ENCODE data around the gene LRRC7. TPM values are rescaled to one million over a fixed set of nuclear protein-coding genes. Genes with fewer than 3 reads are reported as not detected.

The LRRC7 gene
- polyA plus RNA-seq, 1 donor from 2014 or later = 141 TPM

DNA sequence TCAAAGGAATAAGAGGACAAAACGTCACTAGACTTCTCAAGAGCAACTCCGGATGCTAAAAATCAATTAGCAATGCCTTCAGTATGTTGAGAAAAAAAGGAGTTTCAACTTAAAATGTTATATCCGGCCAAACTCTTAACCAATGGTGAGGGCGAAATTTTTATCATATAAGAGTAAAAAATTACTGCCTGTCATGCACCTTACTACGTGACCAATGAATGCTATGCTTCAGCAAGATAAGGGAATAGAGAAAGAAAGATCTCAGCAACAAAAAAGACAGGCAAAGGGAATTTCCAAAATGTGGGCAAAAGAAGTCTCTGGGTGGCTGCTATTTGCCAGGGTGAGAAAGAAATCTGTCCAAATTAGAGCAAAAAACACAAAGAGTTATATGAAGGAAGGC is 47.4 kb upstream of the LRRC7 start:
- no peaks in the 10 kb centered on the region for H3K9me2 ChIP-seq (ENCODE audit: insufficient read depth, low read length)
- no peak overlapping the region for H3K4me3 ChIP-seq (ENCODE audit: low read length)
- H3K9ac ChIP-seq (ENCODE audit: low read length) = no peak overlapping the region
- H3K27me3 ChIP-seq (ENCODE audit: insufficient read depth, low read depth, low read length) = no peaks in the 10 kb centered on the region
- no peak overlapping the region for H2AFZ ChIP-seq (ENCODE audit: low read depth, low read length)
- no peak overlapping the region for H3K27ac ChIP-seq (ENCODE audit: low read length)
- H3K4me2 ChIP-seq (ENCODE audit: low read length) = no peak overlapping the region
- H3F3A ChIP-seq (ENCODE audit: insufficient read depth, low read length, poor library complexity, severe bottlenecking) = no peaks in the 10 kb centered on the region
- no peak for TF ChIP-seq TAF1 (IDR thresholded peaks at IDR 0.05; ENCODE audit: low read depth)
- TF ChIP-seq MXI1 (conservative IDR thresholded peaks at IDR 0.05; ENCODE audit: poor library complexity, severe bottlenecking) = no peak
- no peak for TF ChIP-seq EP300 (conservative IDR thresholded peaks at IDR 0.05; ENCODE audit: poor library complexity, severe bottlenecking)
- no peak for TF ChIP-seq SMC3 (conservative IDR thresholded peaks at IDR 0.05; ENCODE audit: poor library complexity)
- TF ChIP-seq EZH2 (IDR thresholded peaks at IDR 0.05; ENCODE audit: borderline replicate concordance, insufficient read depth, low read length, poor library complexity, severe bottlenecking) = no peak
- H3K36me3 ChIP-seq (ENCODE audit: insufficient read depth, low read length) = no peaks in the 10 kb centered on the region
- no peaks in the 10 kb centered on the region for H3K9me3 ChIP-seq (ENCODE audit: low read length)
- H4K20me1 ChIP-seq (ENCODE audit: insufficient read depth) = no peaks in the 10 kb centered on the region
- no peaks in the 10 kb centered on the region for H3K79me2 ChIP-seq (replicated peaks; ENCODE audit: insufficient read depth, low read length)

GRCh38 chr1:69523032-69523431 is 44.7 kb upstream of the LRRC7 start:
- no peaks in the 10 kb centered on the region for H4K20me1 ChIP-seq (ENCODE audit: insufficient read depth)
- H3K9me3 ChIP-seq (ENCODE audit: low read length) = no peaks in the 10 kb centered on the region
- TF ChIP-seq POLR2AphosphoS5 (IDR thresholded peaks at IDR 0.05) = no peak
- TF ChIP-seq SMC3 (conservative IDR thresholded peaks at IDR 0.05; ENCODE audit: poor library complexity) = no peak
- TF ChIP-seq RAD21 (conservative IDR thresholded peaks at IDR 0.05) = no peak
- TF ChIP-seq, protein P1, sequence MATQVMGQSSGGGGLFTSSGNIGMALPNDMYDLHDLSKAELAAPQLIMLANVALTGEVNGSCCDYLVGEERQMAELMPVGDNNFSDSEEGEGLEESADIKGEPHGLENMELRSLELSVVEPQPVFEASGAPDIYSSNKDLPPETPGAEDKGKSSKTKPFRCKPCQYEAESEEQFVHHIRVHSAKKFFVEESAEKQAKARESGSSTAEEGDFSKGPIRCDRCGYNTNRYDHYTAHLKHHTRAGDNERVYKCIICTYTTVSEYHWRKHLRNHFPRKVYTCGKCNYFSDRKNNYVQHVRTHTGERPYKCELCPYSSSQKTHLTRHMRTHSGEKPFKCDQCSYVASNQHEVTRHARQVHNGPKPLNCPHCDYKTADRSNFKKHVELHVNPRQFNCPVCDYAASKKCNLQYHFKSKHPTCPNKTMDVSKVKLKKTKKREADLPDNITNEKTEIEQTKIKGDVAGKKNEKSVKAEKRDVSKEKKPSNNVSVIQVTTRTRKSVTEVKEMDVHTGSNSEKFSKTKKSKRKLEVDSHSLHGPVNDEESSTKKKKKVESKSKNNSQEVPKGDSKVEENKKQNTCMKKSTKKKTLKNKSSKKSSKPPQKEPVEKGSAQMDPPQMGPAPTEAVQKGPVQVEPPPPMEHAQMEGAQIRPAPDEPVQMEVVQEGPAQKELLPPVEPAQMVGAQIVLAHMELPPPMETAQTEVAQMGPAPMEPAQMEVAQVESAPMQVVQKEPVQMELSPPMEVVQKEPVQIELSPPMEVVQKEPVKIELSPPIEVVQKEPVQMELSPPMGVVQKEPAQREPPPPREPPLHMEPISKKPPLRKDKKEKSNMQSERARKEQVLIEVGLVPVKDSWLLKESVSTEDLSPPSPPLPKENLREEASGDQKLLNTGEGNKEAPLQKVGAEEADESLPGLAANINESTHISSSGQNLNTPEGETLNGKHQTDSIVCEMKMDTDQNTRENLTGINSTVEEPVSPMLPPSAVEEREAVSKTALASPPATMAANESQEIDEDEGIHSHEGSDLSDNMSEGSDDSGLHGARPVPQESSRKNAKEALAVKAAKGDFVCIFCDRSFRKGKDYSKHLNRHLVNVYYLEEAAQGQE (IDR thresholded peaks at IDR 0.05; ENCODE audit: borderline replicate concordance) = no peak
- TF ChIP-seq MXI1 (conservative IDR thresholded peaks at IDR 0.05; ENCODE audit: poor library complexity, severe bottlenecking) = no peak
- TF ChIP-seq, protein P2, sequence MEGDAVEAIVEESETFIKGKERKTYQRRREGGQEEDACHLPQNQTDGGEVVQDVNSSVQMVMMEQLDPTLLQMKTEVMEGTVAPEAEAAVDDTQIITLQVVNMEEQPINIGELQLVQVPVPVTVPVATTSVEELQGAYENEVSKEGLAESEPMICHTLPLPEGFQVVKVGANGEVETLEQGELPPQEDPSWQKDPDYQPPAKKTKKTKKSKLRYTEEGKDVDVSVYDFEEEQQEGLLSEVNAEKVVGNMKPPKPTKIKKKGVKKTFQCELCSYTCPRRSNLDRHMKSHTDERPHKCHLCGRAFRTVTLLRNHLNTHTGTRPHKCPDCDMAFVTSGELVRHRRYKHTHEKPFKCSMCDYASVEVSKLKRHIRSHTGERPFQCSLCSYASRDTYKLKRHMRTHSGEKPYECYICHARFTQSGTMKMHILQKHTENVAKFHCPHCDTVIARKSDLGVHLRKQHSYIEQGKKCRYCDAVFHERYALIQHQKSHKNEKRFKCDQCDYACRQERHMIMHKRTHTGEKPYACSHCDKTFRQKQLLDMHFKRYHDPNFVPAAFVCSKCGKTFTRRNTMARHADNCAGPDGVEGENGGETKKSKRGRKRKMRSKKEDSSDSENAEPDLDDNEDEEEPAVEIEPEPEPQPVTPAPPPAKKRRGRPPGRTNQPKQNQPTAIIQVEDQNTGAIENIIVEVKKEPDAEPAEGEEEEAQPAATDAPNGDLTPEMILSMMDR (IDR thresholded peaks at IDR 0.05; ENCODE audit: poor library complexity, severe bottlenecking) = no peak
- no peak for TF ChIP-seq EZH2 (IDR thresholded peaks at IDR 0.05; ENCODE audit: borderline replicate concordance, insufficient read depth, low read length, poor library complexity, severe bottlenecking)
- TF ChIP-seq TAF1 (IDR thresholded peaks at IDR 0.05; ENCODE audit: low read depth) = no peak
- H3K4me2 ChIP-seq (ENCODE audit: low read length) = no peak overlapping the region
- H3K27me3 ChIP-seq (ENCODE audit: insufficient read depth, low read depth, low read length) = no peaks in the 10 kb centered on the region
- no peak overlapping the region for H3K9ac ChIP-seq (ENCODE audit: low read length)
- H3F3A ChIP-seq (ENCODE audit: insufficient read depth, low read length, poor library complexity, severe bottlenecking) = no peaks in the 10 kb centered on the region
- H3K4me3 ChIP-seq (ENCODE audit: low read length) = no peak overlapping the region
- H2AFZ ChIP-seq (ENCODE audit: low read depth, low read length) = no peak overlapping the region
- H3K27ac ChIP-seq (ENCODE audit: low read length) = no peak overlapping the region
- H3K79me2 ChIP-seq (replicated peaks; ENCODE audit: insufficient read depth, low read length) = no peaks in the 10 kb centered on the region
- H3K9me2 ChIP-seq (ENCODE audit: insufficient read depth, low read length) = no peaks in the 10 kb centered on the region
- no peaks in the 10 kb centered on the region for H3K36me3 ChIP-seq (ENCODE audit: insufficient read depth, low read length)

All from neural cell (in vitro differentiated cells).